ENCODE results near the gene CACNA2D3. TPM values are rescaled to one million over a fixed set of nuclear protein-coding genes. Genes with fewer than 3 reads are reported as not detected.

Gene CACNA2D3
- total RNA-seq, 1 donor from 2014 or later: 0.29 TPM

DNA sequence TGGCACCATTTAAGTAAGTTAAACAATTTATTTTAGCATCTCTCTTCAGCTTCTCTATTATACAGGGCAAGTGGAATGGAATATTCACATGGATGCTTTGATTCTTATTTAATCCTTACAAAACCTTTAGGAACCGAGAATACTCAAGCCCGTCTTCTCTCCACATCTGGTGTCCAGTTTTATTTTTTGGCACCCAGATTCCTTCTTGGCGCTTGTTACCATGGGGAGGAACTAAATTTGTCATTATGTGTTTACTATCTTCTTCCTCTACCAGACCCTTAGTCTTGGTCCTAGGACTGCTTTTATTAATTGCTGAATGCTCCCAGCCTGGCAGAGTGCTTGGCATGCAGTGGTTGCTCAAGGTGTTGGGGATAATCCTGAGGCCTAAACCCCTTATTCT, 138.8 kb downstream of the CACNA2D3 start:
- H3K9me3 Mint-ChIP-seq (ENCODE audit: low read depth): no peaks in the 10 kb centered on the region
- DNase-seq (ENCODE audit: low spot score, unreplicated experiment): no peak
- H3K27me3 Mint-ChIP-seq: peaks cover 10% of the 10 kb centered on the region
- H3K27ac Mint-ChIP-seq: no peak overlapping the region
- peaks cover 13% of the 10 kb centered on the region for H3K4me1 Mint-ChIP-seq (ENCODE audit: low read depth)
- TF ChIP-seq, protein P1, sequence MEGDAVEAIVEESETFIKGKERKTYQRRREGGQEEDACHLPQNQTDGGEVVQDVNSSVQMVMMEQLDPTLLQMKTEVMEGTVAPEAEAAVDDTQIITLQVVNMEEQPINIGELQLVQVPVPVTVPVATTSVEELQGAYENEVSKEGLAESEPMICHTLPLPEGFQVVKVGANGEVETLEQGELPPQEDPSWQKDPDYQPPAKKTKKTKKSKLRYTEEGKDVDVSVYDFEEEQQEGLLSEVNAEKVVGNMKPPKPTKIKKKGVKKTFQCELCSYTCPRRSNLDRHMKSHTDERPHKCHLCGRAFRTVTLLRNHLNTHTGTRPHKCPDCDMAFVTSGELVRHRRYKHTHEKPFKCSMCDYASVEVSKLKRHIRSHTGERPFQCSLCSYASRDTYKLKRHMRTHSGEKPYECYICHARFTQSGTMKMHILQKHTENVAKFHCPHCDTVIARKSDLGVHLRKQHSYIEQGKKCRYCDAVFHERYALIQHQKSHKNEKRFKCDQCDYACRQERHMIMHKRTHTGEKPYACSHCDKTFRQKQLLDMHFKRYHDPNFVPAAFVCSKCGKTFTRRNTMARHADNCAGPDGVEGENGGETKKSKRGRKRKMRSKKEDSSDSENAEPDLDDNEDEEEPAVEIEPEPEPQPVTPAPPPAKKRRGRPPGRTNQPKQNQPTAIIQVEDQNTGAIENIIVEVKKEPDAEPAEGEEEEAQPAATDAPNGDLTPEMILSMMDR (IDR thresholded peaks at IDR 0.05; ENCODE audit: unreplicated experiment): no peak
- H3K4me3 Mint-ChIP-seq (ENCODE audit: low read depth): no peak overlapping the region
- H3K36me3 Mint-ChIP-seq (ENCODE audit: insufficient read depth): no peaks in the 10 kb centered on the region

DNA sequence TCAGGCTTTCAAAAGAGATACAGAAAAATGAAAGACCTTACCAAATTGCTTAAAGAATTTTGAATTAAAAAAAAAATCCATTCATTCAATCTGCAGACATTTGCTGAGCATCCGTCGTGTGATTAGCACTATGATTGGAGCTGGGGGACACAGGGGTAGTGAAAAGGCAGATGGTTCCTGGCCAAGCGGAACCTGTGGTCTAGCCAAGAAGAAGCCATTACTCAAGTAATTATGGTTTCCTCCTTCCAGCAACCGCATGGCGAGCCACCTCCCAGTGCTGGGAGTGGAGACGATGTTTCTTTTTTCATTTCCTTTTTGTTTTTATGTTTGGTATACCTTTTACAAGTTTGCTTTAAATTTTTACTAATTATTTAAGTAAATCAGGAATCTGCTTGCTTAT, 140.2 kb downstream of the CACNA2D3 start:
- no peak for DNase-seq (ENCODE audit: low spot score, unreplicated experiment)
- H3K27ac Mint-ChIP-seq: no peak overlapping the region
- H3K36me3 Mint-ChIP-seq (ENCODE audit: insufficient read depth): no peaks in the 10 kb centered on the region
- H3K4me1 Mint-ChIP-seq (ENCODE audit: low read depth): peaks cover 5% of the 10 kb centered on the region
- no peak overlapping the region for H3K4me3 Mint-ChIP-seq (ENCODE audit: low read depth)
- TF ChIP-seq, protein P1 (IDR thresholded peaks at IDR 0.05; ENCODE audit: unreplicated experiment): no peak
- no peaks in the 10 kb centered on the region for H3K9me3 Mint-ChIP-seq (ENCODE audit: low read depth)
- peaks cover 10% of the 10 kb centered on the region for H3K27me3 Mint-ChIP-seq

DNA sequence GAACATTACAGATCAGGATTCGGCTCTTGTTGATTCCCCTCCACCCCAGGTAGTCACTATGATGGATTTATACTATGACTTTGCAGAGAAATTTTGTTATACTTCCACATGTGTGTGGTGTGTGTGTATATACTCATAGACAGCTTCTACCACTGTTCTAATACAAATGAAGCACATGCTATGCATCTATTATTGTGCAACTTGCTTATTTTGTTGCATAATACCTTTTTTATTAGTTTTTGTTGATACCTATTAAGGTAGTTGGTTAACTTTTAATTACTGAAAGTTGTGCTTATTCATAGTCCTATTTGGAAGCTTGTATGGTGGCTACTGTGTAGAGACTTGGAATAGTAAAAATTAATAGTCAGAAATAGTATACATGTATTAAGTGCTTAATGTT, 140.6 kb downstream of the CACNA2D3 start:
- no peak for DNase-seq (ENCODE audit: low spot score, unreplicated experiment)
- Mint-ChIP-seq H3K9me3 (ENCODE audit: low read depth) (no peaks in the 10 kb centered on the region), H3K4me3 (ENCODE audit: low read depth) (no peak overlapping the region), H3K27ac (no peak overlapping the region), H3K36me3 (ENCODE audit: insufficient read depth) (no peaks in the 10 kb centered on the region), H3K27me3 (peaks cover 10% of the 10 kb centered on the region), H3K4me1 (ENCODE audit: low read depth) (peaks cover 2% of the 10 kb centered on the region)
- TF ChIP-seq, protein P1 (IDR thresholded peaks at IDR 0.05; ENCODE audit: unreplicated experiment): no peak

DNA sequence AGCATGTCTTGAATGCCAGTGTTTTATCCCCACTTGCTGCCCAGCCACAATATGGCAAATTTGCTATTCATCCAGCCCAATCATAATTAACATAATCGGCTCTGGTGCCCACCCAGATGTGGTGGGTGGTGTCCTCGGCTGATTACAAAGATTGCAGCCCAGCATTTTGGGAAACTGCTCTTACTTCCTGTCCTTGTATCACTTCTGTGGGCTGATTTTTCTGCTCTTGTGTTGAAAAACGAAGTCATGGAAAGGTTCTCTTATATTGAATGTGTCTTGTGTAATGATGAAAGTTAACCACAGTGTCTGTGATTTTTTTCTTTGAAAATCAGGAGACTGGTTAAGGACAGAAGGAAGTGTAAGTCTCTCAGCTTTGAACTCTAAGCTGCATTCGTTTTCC, 141.7 kb downstream of the CACNA2D3 start:
- no peak overlapping the region for H3K27ac Mint-ChIP-seq
- H3K27me3 Mint-ChIP-seq: peaks cover 8% of the 10 kb centered on the region
- TF ChIP-seq, protein P1 (IDR thresholded peaks at IDR 0.05; ENCODE audit: unreplicated experiment): no peak
- H3K36me3 Mint-ChIP-seq (ENCODE audit: insufficient read depth): no peaks in the 10 kb centered on the region
- no peak overlapping the region for H3K4me3 Mint-ChIP-seq (ENCODE audit: low read depth)
- H3K9me3 Mint-ChIP-seq (ENCODE audit: low read depth): no peaks in the 10 kb centered on the region
- H3K4me1 Mint-ChIP-seq (ENCODE audit: low read depth): peaks cover 2% of the 10 kb centered on the region
- no peak for DNase-seq (ENCODE audit: low spot score, unreplicated experiment)

DNA sequence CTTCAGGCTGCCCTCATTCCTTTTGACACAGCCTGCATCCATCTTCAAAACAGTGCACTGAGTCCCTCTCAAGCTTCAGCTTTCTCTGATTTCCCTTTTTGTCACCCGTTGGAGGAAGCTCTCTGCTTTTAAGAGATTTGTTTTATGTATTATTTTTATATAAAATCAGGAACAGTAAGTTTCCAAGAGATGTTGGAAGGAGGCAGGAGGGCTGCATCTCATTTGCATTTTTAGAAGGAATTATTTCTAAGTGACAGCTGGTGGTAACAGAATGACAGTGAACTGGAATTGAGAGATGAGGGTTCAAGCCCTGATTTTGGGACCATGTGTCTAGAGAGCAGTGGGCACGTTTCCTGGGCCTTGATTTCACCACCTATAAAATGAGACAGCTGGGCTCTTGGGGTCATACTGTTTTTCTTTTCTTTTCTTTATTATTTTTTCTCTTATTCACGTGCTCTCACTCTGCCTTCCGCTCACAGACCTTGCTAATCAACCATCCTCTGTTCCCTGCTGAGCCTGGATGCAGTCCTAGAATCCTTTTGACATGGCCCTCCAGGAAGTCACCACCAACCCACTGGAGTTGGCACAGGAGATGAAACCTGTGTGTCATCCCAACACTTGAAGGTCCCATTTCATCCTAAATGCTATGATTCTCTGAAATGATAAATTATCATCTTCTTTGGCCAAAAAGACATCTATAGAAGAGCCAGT, 148.6 kb downstream of the CACNA2D3 start:
- Mint-ChIP-seq H3K4me3 (ENCODE audit: low read depth) (no peak overlapping the region), H3K27me3 (peaks cover 26% of the 10 kb centered on the region), H3K4me1 (ENCODE audit: low read depth) (peaks cover 2% of the 10 kb centered on the region), H3K36me3 (ENCODE audit: insufficient read depth) (no peaks in the 10 kb centered on the region), H3K9me3 (ENCODE audit: low read depth) (no peaks in the 10 kb centered on the region), H3K27ac (no peak overlapping the region)
- TF ChIP-seq, protein P1 (IDR thresholded peaks at IDR 0.05; ENCODE audit: unreplicated experiment): no peak
- DNase-seq (ENCODE audit: low spot score, unreplicated experiment): no peak
